ENCODE measurements around the gene ZNRF3.
"Not testable (repeated sequence)": the region's sequence is repeated elsewhere in the genome, so short reads cannot be mapped to it uniquely, and the experiment has no call there.

ZNRF3 gene

GRCh38 chr22:29082826-29083545 lies 199.6 kb downstream of the ZNRF3 start:
- DNase-seq (ENCODE audit: low read depth in 2 of 2): no peak
- no peak for TF ChIP-seq CTCF (IDR thresholded peaks at IDR 0.05; ENCODE audit: low read depth, low read length)

GRCh38 chr22:29083576-29083932 lies 200.2 kb downstream of the ZNRF3 start:
- H3K4me3 ChIP-seq (replicated peaks in 1 of 2; ENCODE audit: low read depth in 2 of 2, low read length in 2 of 2); DNase-seq (ENCODE audit: low read depth in 2 of 2): not testable (repeated sequence)

More at GRCh38 chr22:29082826-29083545, 199.6 kb downstream of the ZNRF3 start:
- no peak overlapping the region for H3K4me3 ChIP-seq (replicated peaks in 1 of 2; ENCODE audit: low read depth in 2 of 2, low read length in 2 of 2)

DNA sequence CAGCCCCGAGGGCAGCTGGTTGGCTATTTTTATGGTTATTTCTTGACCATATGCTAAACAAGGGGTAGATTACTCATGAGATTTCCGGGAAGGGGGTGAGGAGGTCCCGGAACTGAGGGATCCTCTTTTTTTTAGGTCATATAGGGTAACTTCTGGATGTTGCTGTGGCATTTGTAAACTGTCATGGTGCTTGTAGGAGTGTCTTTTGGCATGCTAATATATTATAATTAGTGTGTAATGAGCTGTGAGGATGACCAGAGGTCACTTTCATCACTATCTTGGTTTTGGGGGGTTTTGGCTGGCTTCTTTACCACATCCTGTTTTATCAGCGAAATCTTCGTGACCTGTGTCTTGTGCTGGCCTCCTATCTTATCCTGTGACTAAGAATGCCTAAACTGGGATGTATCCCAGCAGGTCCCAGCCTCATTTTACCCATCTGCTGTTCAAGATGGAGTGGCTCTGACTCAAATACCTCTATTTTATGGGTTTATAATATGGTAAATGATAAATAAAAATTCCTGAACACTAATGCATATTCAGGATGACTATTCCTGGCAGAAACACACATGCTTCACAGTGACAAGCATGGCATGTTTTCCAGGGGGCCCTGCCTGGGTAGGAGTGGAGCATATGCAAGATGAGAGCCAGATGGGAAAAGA lies 200.7 kb downstream of the ZNRF3 start:
- H3K4me3 ChIP-seq (replicated peaks in 1 of 2; ENCODE audit: low read depth in 2 of 2, low read length in 2 of 2): no peak overlapping the region
- DNase-seq (ENCODE audit: low read depth in 2 of 2): peak in 1 of 2 donors; percentile 23
- TF ChIP-seq CTCF (IDR thresholded peaks at IDR 0.05; ENCODE audit: low read depth, low read length): no peak

DNA sequence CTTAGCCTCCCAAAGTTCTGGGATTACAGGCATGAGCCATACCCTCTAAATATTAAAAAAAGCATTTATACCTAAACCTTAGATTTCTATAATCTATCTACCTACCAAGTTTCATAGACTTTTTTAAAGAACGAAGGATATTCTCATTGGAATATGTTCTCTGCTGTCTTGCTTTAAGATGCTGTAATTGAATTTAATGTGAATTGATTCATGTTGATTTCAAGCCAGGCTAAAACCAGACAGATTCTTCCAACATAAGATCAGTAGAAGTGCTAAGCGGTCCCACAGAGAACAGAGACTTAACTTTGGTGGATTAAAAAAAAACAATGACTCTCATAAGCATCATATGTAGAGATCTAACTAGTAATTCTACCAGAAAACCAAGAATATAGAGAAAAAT lies 203.6 kb downstream of the ZNRF3 start:
- TF ChIP-seq CTCF (IDR thresholded peaks at IDR 0.05; ENCODE audit: low read depth, low read length): no peak
- no peak for DNase-seq (ENCODE audit: low read depth in 2 of 2)
- no peak overlapping the region for H3K4me3 ChIP-seq (replicated peaks in 1 of 2; ENCODE audit: low read depth in 2 of 2, low read length in 2 of 2)

DNA sequence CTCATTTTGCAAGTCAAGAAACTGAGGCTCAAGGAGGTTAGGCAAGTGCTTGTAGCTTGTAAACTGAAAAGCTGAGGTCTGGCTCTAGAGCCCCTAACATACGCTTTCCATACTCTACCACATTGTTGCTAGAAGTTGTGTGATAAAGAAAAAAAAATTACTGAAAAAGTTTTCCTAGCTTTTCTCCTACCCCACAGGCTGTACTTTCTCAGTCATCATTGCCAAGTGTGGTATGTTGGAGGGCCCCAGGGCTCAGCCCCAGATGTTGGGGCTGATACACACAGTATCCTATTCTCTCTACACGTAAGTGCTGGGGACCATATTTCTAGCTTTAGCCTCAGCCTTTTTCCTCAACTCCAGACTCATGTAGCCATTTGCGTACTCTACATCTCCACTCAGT lies 205.4 kb downstream of the ZNRF3 start:
- DNase-seq (ENCODE audit: low read depth in 2 of 2): no peak
- H3K4me3 ChIP-seq (replicated peaks in 1 of 2; ENCODE audit: low read depth in 2 of 2, low read length in 2 of 2): no peak overlapping the region
- TF ChIP-seq CTCF (IDR thresholded peaks at IDR 0.05; ENCODE audit: low read depth, low read length): no peak

DNA sequence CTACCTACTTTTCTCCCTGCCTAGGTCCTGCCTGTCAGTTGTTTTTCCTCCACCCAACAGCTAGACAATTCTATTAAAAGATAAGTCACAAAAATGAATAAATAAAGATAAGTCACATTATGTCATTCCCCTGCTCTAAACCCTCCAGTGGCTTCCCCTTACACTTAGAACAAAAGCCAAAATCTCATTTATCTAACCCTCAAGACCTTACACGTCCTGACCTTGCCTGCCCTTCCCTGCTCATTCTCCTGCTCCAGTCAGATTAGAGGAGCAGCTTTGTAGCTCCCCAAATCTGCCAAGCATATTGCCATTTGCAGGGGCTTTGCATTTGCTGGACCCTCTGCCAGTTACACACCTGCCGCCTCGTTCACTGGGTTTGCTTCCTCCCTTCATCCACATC lies 206.1 kb downstream of the ZNRF3 start:
- TF ChIP-seq CTCF (IDR thresholded peaks at IDR 0.05; ENCODE audit: low read depth, low read length): no peak
- H3K4me3 ChIP-seq (replicated peaks in 1 of 2; ENCODE audit: low read depth in 2 of 2, low read length in 2 of 2): no peak overlapping the region
- no peak for DNase-seq (ENCODE audit: low read depth in 2 of 2)

GRCh38 chr22:29090039-29090438 lies 206.7 kb downstream of the ZNRF3 start:
- DNase-seq (ENCODE audit: low read depth in 2 of 2): no peak
- H3K4me3 ChIP-seq (replicated peaks in 1 of 2; ENCODE audit: low read depth in 2 of 2, low read length in 2 of 2): no peak overlapping the region

More at GRCh38 chr22:29090039-29090438, 206.7 kb downstream of the ZNRF3 start:
- no peak for TF ChIP-seq CTCF (IDR thresholded peaks at IDR 0.05; ENCODE audit: low read depth, low read length)

Data from cardiac fibroblast (primary cell).